ENCODE data around the gene PRR32.
"Not testable (repeated sequence)": the region's sequence is repeated elsewhere in the genome, so short reads cannot be mapped to it uniquely, and the experiment has no call there.

Gene PRR32, protein sequence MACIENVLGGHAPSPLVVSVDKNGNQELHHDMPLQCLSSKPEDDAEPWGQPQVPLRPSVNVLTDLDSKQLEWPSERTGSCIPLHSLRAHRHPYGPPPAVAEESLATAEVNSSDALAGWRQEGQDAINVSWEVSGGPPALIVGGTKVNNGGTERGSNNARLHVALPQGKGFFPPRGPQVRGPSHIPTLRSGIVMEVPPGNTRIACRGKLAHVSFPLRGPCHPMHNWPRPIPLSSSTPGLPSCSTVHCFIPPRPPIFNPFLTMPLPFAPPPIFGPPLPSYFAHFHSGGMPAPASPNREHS

GRCh38 chrX:126819429-126819828 lies at the start of gene PRR32:
Gene PRR32, plus strand, starts transcription at chrX:126819729. Its CDS starts 115 bp downstream, at chrX:126819844.
- no peak for DNase-seq

GRCh38 chrX:126770179-126770578 lies 49.4 kb upstream of the PRR32 start:
- no peak for DNase-seq

DNA sequence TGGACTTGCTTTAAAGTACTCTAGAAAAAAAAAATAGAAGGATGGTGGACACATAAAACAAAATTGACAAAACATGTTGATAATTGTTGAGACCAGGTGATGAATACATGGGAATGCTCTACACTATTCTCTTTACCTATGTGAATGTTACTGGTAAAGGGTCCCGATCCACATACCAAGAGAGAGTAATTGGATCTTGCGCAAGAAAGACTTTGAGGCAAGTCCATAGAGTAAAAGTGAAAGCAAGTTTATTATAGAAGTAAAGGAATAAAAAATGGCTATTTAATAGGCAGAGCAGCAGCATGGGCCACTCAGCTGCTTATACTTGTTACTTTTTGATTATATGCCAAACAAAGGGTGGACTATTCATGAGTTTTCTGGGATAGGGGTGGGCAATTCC lies 34.0 kb upstream of the PRR32 start:
- no peak for DNase-seq

DNA sequence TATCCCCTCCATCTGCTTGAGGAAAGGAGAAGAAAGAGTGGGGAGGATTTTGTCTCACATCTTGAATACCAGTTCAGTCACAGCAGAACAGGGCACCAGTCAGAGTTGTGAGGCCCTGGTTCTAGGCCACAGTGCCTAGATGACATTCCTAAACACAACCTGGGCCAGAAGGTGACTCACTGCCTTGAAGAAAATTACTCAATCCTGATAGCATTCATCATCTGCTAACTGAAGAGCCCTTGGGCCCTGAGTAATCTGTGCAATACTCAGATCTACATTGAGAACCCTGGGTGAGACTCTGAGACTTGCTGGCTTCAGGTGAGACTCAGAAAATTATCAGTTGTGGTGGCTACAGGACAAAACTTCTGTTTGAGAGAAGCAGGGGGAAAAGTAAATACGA lies 20.5 kb upstream of the PRR32 start:
- no peak for DNase-seq

DNA sequence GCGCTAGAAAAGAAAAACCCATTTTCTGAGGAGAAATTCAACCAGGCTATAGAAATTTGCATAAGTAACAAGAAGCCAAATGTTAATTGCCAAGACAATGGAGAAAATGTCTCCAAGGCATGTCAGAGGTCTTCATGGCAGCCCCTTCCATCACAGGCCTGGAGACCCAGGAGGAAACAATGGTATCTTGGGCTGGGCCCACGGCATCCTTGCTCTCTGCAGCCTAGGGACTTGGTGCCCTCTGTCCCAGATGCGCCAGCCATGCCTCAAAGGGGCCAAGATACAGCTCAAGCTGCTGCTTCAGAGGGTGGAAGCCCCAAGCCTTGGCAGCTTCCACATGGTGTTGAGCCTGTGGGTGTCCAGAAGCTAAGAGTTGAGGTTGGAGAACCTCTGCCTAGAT lies 12.7 kb upstream of the PRR32 start:
- DNase-seq = not testable (repeated sequence)

DNA sequence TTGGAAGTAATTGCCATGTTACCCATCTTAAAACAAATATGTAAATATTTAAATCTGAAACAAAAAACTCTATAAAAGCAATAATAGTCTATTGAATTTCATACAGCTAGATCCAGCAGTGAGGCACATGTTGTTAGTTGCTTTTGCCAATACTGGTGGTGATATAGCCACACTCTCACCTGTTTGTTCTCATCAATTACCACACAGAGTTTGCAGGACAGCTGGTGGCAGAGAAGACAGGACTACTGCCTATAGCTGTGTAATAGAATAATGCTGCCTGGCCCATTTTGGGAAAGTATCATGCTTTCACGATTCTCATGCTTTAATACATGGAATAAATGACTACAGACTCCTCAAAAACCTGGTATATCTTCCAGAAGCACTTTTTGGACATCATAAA lies 3.7 kb upstream of the PRR32 start:
- no peak for DNase-seq

DNA sequence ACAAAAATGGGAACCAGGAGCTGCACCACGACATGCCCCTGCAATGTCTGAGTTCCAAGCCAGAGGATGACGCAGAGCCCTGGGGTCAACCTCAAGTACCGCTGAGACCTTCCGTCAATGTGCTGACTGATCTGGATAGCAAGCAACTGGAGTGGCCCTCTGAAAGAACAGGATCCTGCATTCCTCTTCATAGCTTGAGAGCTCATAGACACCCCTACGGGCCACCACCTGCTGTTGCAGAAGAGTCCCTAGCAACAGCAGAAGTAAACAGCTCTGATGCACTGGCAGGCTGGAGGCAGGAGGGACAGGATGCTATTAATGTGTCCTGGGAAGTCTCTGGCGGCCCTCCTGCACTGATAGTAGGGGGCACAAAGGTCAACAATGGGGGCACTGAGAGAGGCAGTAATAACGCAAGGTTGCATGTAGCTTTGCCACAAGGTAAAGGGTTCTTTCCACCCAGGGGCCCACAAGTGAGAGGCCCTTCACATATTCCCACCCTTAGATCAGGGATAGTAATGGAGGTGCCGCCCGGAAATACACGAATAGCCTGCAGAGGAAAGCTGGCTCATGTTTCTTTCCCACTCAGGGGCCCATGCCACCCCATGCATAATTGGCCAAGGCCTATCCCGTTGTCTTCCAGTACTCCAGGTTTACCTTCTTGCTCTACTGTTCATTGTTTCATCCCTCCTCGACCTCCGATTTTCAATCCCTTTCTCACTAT lies 1.3 kb downstream of the PRR32 start:
- no peak for DNase-seq

DNA sequence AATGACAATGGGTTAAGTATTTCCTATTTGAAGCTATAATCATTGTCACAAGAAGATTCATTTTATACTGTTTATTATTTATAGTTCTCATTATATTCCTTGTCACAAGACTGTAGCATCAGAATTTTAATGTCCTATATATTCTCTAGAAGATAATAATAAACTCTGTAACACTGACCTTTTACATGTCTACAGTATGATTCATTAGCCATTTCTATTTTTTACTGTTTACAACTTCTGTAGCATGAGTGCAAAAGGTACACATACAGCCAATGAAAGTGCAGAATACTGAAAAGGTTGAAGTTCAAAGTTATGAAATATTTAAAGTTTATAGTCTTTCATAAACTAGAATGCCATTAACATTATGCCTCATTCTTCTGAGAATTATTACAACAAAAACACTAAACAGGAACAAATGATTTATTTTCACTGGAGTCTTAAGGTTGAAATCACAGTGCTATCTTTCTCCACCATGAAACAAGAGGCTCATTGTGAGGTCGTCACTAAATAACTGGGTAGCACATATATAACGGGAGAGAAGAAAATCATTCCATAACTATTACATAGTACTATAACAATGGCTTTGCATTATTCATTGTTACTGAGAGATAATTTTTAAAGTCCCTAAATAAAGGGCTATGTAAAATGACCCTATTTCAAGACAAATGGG lies 4.9 kb downstream of the PRR32 start:
- no peak for DNase-seq

DNA sequence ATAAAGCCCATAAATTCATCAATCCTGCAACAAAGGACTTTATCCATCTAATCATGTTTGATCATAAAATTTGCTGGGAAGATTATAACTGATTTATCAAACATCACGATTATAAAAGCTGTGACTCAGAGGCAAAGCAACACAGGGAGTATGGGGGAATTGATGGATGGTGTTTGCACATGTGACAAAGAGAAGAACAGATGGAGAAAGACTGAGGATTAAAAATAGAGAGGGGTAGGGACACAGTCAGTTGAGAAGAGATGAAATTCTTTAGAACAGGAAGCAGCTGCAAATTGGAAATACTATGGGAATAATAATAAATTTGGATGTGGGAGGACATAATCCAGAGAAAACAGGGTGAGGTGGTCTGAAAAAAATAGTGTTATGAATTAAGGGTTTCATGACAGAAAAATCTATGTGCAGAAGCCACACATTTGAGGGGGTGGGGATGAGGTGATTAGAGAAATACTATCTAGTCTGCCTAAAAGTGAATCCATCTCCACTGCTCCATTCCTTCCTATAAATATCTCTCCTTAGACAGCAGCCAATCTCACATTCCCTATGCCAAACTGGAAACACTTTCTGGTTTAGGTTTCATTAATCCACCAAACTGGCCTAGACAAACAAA lies 6.2 kb downstream of the PRR32 start:
- no peak for DNase-seq

DNA sequence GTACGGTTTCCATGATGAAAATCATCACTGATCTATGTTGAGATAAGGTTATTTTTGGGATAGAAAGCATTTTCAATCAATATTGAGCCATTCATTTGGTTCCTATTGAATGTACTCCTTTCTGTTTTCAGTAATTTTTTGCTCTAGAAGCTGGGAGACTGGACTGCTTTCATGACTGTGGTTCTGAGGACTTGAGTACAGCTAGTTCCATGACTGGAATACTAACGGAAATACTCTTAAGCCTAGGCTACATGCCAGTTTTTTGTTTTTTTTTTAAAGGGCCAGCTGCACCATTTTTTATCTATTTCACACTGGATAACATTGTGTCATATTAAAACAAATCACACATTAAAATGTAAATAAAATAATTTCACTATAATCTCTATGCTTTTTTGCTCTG lies 16.7 kb downstream of the PRR32 start:
- no peak for DNase-seq

- no peak for DNase-seq
These were observed 27.6 kb downstream of the PRR32 start for GRCh38 chrX:126847143-126847542.

- DNase-seq = no peak
These were observed 36.5 kb downstream of the PRR32 start for GRCh38 chrX:126855839-126856524.

All from CD4-positive, alpha-beta T cell treated with Interleukin-6 for 4 hours (primary cell).